ENCODE results near the gene TNFRSF6B. TPM values are rescaled to one million over a fixed set of nuclear protein-coding genes. Genes with fewer than 3 reads are reported as not detected.

TNFRSF6B gene
- total and polyA plus RNA-seq, 7 donors = 1.2 to 186 (median 4.8) TPM

DNA sequence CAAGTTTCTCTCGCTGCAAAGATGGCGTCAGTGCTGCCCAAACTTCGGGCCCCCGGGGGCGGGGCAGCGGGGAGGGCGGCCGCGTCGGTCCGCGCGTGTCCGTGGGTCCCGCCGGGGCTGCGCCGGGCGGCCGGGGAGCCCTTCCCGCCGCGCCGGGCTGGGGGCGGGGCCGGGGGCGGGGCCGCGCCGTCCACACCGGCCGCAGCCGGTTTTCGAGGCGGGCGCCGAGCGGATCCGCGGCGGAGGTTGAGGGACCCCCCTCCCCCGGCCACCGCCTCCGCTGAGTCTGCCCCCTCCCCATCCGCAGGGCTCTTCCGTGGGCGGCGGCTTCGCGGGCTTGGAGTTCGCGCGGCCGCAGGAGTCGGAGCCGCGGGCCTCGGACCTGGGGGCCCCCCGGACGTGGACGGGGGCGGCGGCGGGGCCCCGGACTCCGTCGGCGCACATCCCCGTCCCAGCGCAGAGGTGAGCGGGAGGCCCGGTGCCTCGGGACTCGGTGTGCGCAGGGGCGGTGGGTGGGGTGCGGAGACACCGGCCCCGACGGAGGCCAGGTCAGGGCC, 43.7 kb downstream of the TNFRSF6B start:
- H3K27ac ChIP-seq = peak overlapping the region; percentile 91 to 96 (median 96)
- intact Hi-C loops (cut with DNase I) = loop anchor here (2.0 to 5.0 kb wide), 2 partner anchors 113 to 523 kb away; partner anchors contain the start of genes GMEB2 and YTHDF1
- H3K36me3 ChIP-seq = peaks cover 12 to 34% (median 20%) of the 10 kb centered on the region in 4 donors
- 1% methylated on average over 80 of the region's 80 CpGs for WGBS, 2 donors
- H3K27me3 ChIP-seq = peaks cover 0 to 10% (median 0%) of the 10 kb centered on the region in 3 donors
- no peaks in the 10 kb centered on the region for H3K9me3 ChIP-seq
- TF ChIP-seq POLR2AphosphoS5 (IDR thresholded peaks at IDR 0.05) (no peak), EP300 (IDR thresholded peaks at IDR 0.05) (no peak), POLR2A (IDR thresholded peaks at IDR 0.05) (no peak)
- TF ChIP-seq, protein P1, sequence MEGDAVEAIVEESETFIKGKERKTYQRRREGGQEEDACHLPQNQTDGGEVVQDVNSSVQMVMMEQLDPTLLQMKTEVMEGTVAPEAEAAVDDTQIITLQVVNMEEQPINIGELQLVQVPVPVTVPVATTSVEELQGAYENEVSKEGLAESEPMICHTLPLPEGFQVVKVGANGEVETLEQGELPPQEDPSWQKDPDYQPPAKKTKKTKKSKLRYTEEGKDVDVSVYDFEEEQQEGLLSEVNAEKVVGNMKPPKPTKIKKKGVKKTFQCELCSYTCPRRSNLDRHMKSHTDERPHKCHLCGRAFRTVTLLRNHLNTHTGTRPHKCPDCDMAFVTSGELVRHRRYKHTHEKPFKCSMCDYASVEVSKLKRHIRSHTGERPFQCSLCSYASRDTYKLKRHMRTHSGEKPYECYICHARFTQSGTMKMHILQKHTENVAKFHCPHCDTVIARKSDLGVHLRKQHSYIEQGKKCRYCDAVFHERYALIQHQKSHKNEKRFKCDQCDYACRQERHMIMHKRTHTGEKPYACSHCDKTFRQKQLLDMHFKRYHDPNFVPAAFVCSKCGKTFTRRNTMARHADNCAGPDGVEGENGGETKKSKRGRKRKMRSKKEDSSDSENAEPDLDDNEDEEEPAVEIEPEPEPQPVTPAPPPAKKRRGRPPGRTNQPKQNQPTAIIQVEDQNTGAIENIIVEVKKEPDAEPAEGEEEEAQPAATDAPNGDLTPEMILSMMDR (IDR thresholded peaks at IDR 0.05) = no peak
- H3K4me3 ChIP-seq = peak overlapping the region; percentile 65 to 71 (median 66)
- H3K4me1 ChIP-seq = peaks cover 0 to 43% (median 36%) of the 10 kb centered on the region in 4 donors
- peak; percentile 78 for DNase-seq

DNA sequence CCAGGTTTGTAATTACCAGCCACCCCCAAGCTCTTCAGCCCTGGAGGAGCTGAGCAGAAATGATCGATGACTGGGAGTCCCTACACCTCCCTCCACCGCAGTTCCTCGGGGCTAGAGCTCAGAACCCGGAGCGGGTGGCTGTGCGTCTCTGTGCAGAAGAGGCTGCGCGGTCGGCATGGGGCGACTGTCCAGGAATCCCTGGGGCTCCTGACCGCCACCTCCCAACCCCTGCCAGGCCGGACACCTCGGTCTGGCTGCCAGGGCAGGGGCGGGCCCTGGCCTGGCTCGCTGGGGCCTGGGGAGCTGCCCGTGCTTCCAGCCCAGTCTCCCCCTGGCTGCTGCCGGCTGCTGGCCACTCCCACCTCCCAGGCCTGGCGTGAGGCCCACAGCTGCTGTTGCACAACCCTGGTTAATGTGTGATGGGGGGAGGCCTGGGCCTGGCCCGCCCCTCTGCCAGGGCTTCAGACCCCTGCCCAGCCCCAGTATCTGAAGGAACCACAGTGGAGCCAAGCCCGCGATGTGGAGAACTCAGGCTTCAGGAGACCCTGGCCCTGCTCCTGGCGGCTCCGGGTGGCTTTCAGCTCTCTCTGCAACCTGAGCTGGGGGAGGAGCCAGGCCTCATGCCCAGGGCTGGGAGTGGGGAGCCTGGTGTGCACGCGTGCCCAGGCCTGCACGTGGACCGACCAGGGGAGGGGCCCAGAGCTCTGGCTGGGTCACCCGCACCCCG, 44.3 kb downstream of the TNFRSF6B start:
- Histone ChIP-seq H3K4me3 (peak overlapping the region; percentile 65 to 71 (median 66)), H3K4me1 (peaks cover 0 to 43% (median 36%) of the 10 kb centered on the region in 4 donors)
- WGBS, 2 donors = 3 to 15% methylated on average over 29 of the region's 29 CpGs

DNA sequence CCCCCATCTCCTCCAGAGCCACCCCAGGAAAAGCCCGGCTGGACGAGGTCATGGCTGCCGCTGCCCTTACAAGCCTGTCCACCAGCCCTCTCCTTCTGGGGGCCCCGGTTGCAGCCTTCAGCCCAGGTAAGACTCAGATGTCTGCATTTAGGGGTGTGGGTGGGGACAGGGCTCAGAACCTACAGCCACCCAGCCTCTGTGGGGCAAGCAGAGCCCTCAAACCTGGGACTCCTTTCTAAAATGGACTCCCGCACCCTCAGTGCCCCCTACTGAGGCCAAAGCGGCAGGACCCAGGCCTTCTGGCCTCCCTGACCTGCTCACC, 44.9 kb downstream of the TNFRSF6B start:
- Histone ChIP-seq H3K36me3 (peaks cover 11 to 23% (median 15%) of the 10 kb centered on the region in 4 donors), H3K27ac (peak overlapping the region; percentile 91 to 96 (median 96)), H3K4me3 (peak overlapping the region; percentile 65 to 71 (median 66)), H3K4me1 (peaks cover 0 to 43% (median 36%) of the 10 kb centered on the region in 4 donors), H3K27me3 (peaks cover 0 to 10% (median 0%) of the 10 kb centered on the region in 3 donors), H3K9me3 (no peaks in the 10 kb centered on the region)
- 38 to 56% methylated on average over 6 of the region's 6 CpGs for WGBS, 2 donors
- no peak for DNase-seq
- intact Hi-C loops (cut with DNase I) = loop anchor here (2.0 to 5.0 kb wide), 2 partner anchors 115 to 524 kb away; partner anchors contain the start of genes GMEB2 and YTHDF1
- TF ChIP-seq, protein P1 (IDR thresholded peaks at IDR 0.05) = no peak
- TF ChIP-seq POLR2A (IDR thresholded peaks at IDR 0.05) (no peak), EP300 (IDR thresholded peaks at IDR 0.05) (no peak), POLR2AphosphoS5 (IDR thresholded peaks at IDR 0.05) (no peak)

More for the DNA sequence above, 44.3 kb downstream of the TNFRSF6B start:
- intact Hi-C loops (cut with DNase I) = loop anchor here (2.0 to 5.0 kb wide), 2 partner anchors 114 to 523 kb away; partner anchors contain the start of genes GMEB2 and YTHDF1
- peak in 1 of 4 donors; percentile 1 for TF ChIP-seq EP300 (IDR thresholded peaks at IDR 0.05)
- TF ChIP-seq, protein P1 (IDR thresholded peaks at IDR 0.05) = no peak
- TF ChIP-seq POLR2A (IDR thresholded peaks at IDR 0.05) = peak; percentile 64 to 70
- peak; percentile 77 to 83 (median 80) for TF ChIP-seq POLR2AphosphoS5 (IDR thresholded peaks at IDR 0.05)
- Histone ChIP-seq H3K36me3 (peaks cover 11 to 28% (median 15%) of the 10 kb centered on the region in 4 donors), H3K27ac (peak overlapping the region; percentile 91 to 96 (median 96)), H3K9me3 (no peaks in the 10 kb centered on the region), H3K27me3 (peaks cover 0 to 10% (median 0%) of the 10 kb centered on the region in 3 donors)
- DNase-seq = peak; percentile 98

DNA sequence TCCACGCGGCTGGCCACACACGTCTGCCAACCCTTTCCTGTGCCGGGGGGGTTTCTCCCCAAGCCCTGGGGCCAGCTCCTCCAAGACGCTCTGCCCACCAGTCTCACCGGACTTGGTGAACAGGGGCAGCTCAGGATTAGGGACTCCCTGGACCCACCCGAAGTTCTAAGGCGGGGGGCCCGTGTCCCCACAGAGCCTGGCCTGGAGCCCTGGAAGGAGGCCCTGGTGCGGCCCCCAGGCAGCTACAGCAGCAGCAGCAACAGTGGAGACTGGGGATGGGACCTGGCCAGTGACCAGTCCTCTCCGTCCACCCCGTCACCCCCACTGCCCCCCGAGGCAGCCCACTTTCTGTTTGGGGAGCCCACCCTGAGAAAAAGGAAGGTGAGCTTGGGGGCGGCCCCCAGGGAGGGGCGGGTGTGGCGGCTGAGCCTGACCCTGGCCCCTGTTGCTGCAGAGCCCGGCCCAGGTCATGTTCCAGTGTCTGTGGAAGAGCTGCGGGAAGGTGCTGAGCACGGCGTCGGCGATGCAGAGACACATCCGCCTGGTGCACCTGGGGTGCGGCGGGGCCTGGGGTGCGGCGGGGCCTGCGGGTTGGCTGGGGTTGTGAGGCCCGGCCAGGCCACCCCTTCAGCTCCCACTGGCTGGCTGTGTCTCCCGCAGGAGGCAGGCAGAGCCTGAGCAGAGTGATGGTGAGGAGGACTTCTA, 45.4 kb downstream of the TNFRSF6B start:
- peaks cover 11 to 20% (median 15%) of the 10 kb centered on the region in 4 donors for H3K36me3 ChIP-seq
- no peak for TF ChIP-seq POLR2A (IDR thresholded peaks at IDR 0.05)
- TF ChIP-seq EP300 (IDR thresholded peaks at IDR 0.05) = no peak
- no peak for TF ChIP-seq POLR2AphosphoS5 (IDR thresholded peaks at IDR 0.05)
- TF ChIP-seq, protein P1 (IDR thresholded peaks at IDR 0.05) = no peak
- whole genome bisulfite sequencing, 2 donors = 86 to 90% methylated on average over 30 of the region's 30 CpGs
- peak overlapping the region in 3 of 4 donors; percentile 65 to 71 (median 66) for H3K4me3 ChIP-seq
- DNase-seq = peak; percentile 68
- intact Hi-C loops (cut with DNase I) = loop anchor here (2.0 to 5.0 kb wide), 2 partner anchors 115 to 525 kb away; partner anchors contain the start of genes GMEB2 and YTHDF1
- H3K27ac ChIP-seq = peak overlapping the region; percentile 91 to 96 (median 96)
- H3K4me1 ChIP-seq = peaks cover 0 to 43% (median 36%) of the 10 kb centered on the region in 4 donors
- H3K27me3 ChIP-seq = peaks cover 0 to 10% (median 0%) of the 10 kb centered on the region in 3 donors
- no peaks in the 10 kb centered on the region for H3K9me3 ChIP-seq
